ENCODE measurements around the gene SLC16A3. TPM values are rescaled to one million over a fixed set of nuclear protein-coding genes. Genes with fewer than 3 reads are reported as not detected.

The SLC16A3 gene
- total and polyA plus RNA-seq, 2 donors (not counting 1 experiment from before 2014, with no cell fraction given), result 14.9 to 65.7 TPM

GRCh38 chr17:82236142-82236971 is 7.5 kb downstream of the SLC16A3 start:
- H3K9ac ChIP-seq (ENCODE audit: low read length), result no peak overlapping the region

More at GRCh38 chr17:82236142-82236971, 7.5 kb downstream of the SLC16A3 start:
- TF ChIP-seq EZH2 (IDR thresholded peaks at IDR 0.05; ENCODE audit: borderline replicate concordance, insufficient read depth, low read depth, low read length, poor library complexity, severe bottlenecking) (no peak), CTCF (IDR thresholded peaks at IDR 0.05) (peak; percentile 83)
- no peaks in the 10 kb centered on the region for H3K27me3 ChIP-seq (replicated peaks in 1 of 4; ENCODE audit: control extremely low read depth in 1 of 4, control insufficient read depth in 3 of 4, insufficient read depth in 4 of 4, low read length in 3 of 4)
- DNase-seq, result peak; percentile 81
- peak; percentile 63 for ATAC-seq (ENCODE audit: low read depth)
- no peaks in the 10 kb centered on the region for H3K9me3 Mint-ChIP-seq (ENCODE audit: insufficient read depth)
- peaks cover 0 to 10% of the 10 kb centered on the region in 2 experiments for H3K36me3 ChIP-seq (replicated peaks in 1 of 2; ENCODE audit: control extremely low read depth in 1 of 2, control insufficient read depth in 1 of 2, extremely low read depth in 1 of 2, insufficient read depth in 2 of 2, low read length in 1 of 2)
- 56% methylated on average over 44 of the region's 44 CpGs for WGBS (ENCODE audit: insufficient coverage)
- H3K4me3 Mint-ChIP-seq, result no peak overlapping the region
- no peak overlapping the region for H3K27ac ChIP-seq (ENCODE audit: low read length in 2 of 2)
- H3K27me3 Mint-ChIP-seq, result no peaks in the 10 kb centered on the region
- peaks cover 17 to 69% of the 10 kb centered on the region in 2 donors for H3K4me1 ChIP-seq (ENCODE audit: control insufficient read depth in 2 of 2, insufficient read depth in 2 of 2, low read length in 2 of 2)
- H4K20me1 ChIP-seq (ENCODE audit: control insufficient read depth, insufficient read depth, low read length, poor library complexity, severe bottlenecking), result peaks cover 75% of the 10 kb centered on the region
- intact Hi-C loops (cut with micrococcal nuclease), result loop anchor here (1.0 kb wide), 1 partner anchor 85 kb away; no protein-coding TSS in a partner anchor
- no peak overlapping the region for H3K4me2 ChIP-seq (replicated peaks; ENCODE audit: low read depth, low read length, poor library complexity, severe bottlenecking)
- peaks cover 51% of the 10 kb centered on the region for H3K4me1 Mint-ChIP-seq
- POLR2A ChIA-PET, result interaction anchor here (1.0 to 2.4 kb wide), 3 partner anchors 32 to 62 kb away, joined by 3 to 15 read pairs (median 8); no protein-coding TSS in a partner anchor
- no peak overlapping the region for H2AFZ ChIP-seq (ENCODE audit: insufficient read depth, low read depth, low read length, poor library complexity, severe bottlenecking)
- CTCF ChIA-PET, result interaction anchor here (0.8 to 5.1 kb wide), 20 partner anchors 10 to 310 kb away, joined by 3 to 53 read pairs (median 4); partner anchors contain the start of genes CCDC57, CD7 and CSNK1D
- peaks cover 16% of the 10 kb centered on the region for H3K79me2 ChIP-seq (ENCODE audit: control insufficient read depth, insufficient read depth, low read length)
- H3K4me3 ChIP-seq (ENCODE audit: control extremely low read depth in 1 of 5, extremely low read depth in 1 of 5, insufficient read depth in 1 of 5, low read depth in 2 of 5, low read length in 4 of 5), result no peak overlapping the region
- H3K9me3 ChIP-seq (ENCODE audit: control extremely low read depth in 1 of 3, control insufficient read depth in 2 of 3, insufficient read depth in 1 of 3, low read length in 2 of 3), result no peaks in the 10 kb centered on the region
- H3K27ac Mint-ChIP-seq, result peak overlapping the region; percentile 37

Data from B cell (primary cell).